ENCODE data around the gene PRKAG1. TPM values are rescaled to one million over a fixed set of nuclear protein-coding genes. Genes with fewer than 3 reads are reported as not detected.

PRKAG1 gene
- total RNA-seq, 1 experiment from 2014 or later, result 50.7 TPM

GRCh38 chr12:48954061-48954460, 64.5 kb downstream of the PRKAG1 start:
- Histone ChIP-seq H3K4me3 (ENCODE audit: low read depth, low read length, poor library complexity, severe bottlenecking) (no peak overlapping the region), H3K27ac (ENCODE audit: low read depth, low read length, poor library complexity, severe bottlenecking) (no peak overlapping the region), H3K4me1 (ENCODE audit: insufficient read depth, low read length, poor library complexity, severe bottlenecking) (peaks cover 16% of the 10 kb centered on the region), H3K27me3 (replicated peaks; ENCODE audit: insufficient read depth, low read depth, low read length, poor library complexity) (no peaks in the 10 kb centered on the region), H3K36me3 (ENCODE audit: insufficient read depth, low read length, poor library complexity, severe bottlenecking) (peaks cover 6% of the 10 kb centered on the region), H3K9me3 (ENCODE audit: low read depth, low read length, poor library complexity, severe bottlenecking) (no peaks in the 10 kb centered on the region)
- ChIA-PET CTCF (no interaction called here), POLR2A (ENCODE audit: low non-redundant PET) (no interaction called here)
- intact Hi-C loops (cut with micrococcal nuclease; ENCODE audit: unreplicated experiment), result no loop called here
- DNase-seq (ENCODE audit: low spot score), result no peak
- no TSS peak for BruUV-seq (replicated peaks)
- TF ChIP-seq EZH2 (IDR thresholded peaks at IDR 0.05; ENCODE audit: borderline replicate concordance, low read depth, low read length, poor library complexity, severe bottlenecking) (no peak), CTCF (conservative IDR thresholded peaks at IDR 0.05; ENCODE audit: low read depth, low read length) (no peak)

GRCh38 chr12:48952691-48953090, 65.9 kb downstream of the PRKAG1 start:
- CTCF ChIA-PET, result interaction anchor here (0.7 kb wide), 1 partner anchor 763 kb away, joined by 3 read pairs; no protein-coding TSS in a partner anchor
- POLR2A ChIA-PET (ENCODE audit: low non-redundant PET), result no interaction called here
- H3K36me3 ChIP-seq (ENCODE audit: insufficient read depth, low read length, poor library complexity, severe bottlenecking), result peaks cover 6% of the 10 kb centered on the region

More at GRCh38 chr12:48952691-48953090, 65.9 kb downstream of the PRKAG1 start:
- BruUV-seq (replicated peaks), result no TSS peak
- no peak for TF ChIP-seq EZH2 (IDR thresholded peaks at IDR 0.05; ENCODE audit: borderline replicate concordance, low read depth, low read length, poor library complexity, severe bottlenecking)
- no peak for TF ChIP-seq CTCF (conservative IDR thresholded peaks at IDR 0.05; ENCODE audit: low read depth, low read length)
- intact Hi-C loops (cut with micrococcal nuclease; ENCODE audit: unreplicated experiment), result no loop called here
- no peak overlapping the region for H3K4me3 ChIP-seq (ENCODE audit: low read depth, low read length, poor library complexity, severe bottlenecking)
- H3K4me1 ChIP-seq (ENCODE audit: insufficient read depth, low read length, poor library complexity, severe bottlenecking), result peaks cover 12% of the 10 kb centered on the region
- no peak overlapping the region for H3K27ac ChIP-seq (ENCODE audit: low read depth, low read length, poor library complexity, severe bottlenecking)
- H3K27me3 ChIP-seq (replicated peaks; ENCODE audit: insufficient read depth, low read depth, low read length, poor library complexity), result no peaks in the 10 kb centered on the region
- no peak for DNase-seq (ENCODE audit: low spot score)
- no peaks in the 10 kb centered on the region for H3K9me3 ChIP-seq (ENCODE audit: low read depth, low read length, poor library complexity, severe bottlenecking)

Other genes with a start within 250 kb of the PRKAG1 start
- 6.8 and 12.8 TPM in 2 replicates for gene ADCY6, start 229.7 kb downstream of the PRKAG1 start, total RNA-seq (2021)
- gene CACNB3, start 200.3 kb downstream of the PRKAG1 start, total RNA-seq (2021), result 23.8 and 32.4 TPM in 2 replicates
- 111 and 135 TPM in 2 replicates for gene DDX23, start 166.6 kb downstream of the PRKAG1 start, total RNA-seq (2021)
- 2.0 and 2.7 TPM in 2 replicates for gene RND1, start 152.9 kb downstream of the PRKAG1 start, total RNA-seq (2021)
- gene FKBP11, start 93.3 kb downstream of the PRKAG1 start, total RNA-seq (2021), result 31.8 and 32.5 TPM in 2 replicates
- gene ARF3, start 61.3 kb downstream of the PRKAG1 start, total RNA-seq (2021), result 183 and 196 TPM in 2 replicates
- 0.17 and 0.50 TPM in 2 replicates for gene WNT10B, start 47.0 kb downstream of the PRKAG1 start, total RNA-seq (2021)
- gene WNT1, start 40.5 kb downstream of the PRKAG1 start, total RNA-seq (2021), result not detected in 2 replicates
- gene DDN, start 19.4 kb downstream of the PRKAG1 start, total RNA-seq (2021), result 2.7 and 2.9 TPM in 2 replicates
- 121 and 138 TPM in 2 replicates for gene KMT2D, start 42.0 kb upstream of the PRKAG1 start, total RNA-seq (2021)
- 1.3 and 1.6 TPM in 2 replicates for gene RHEBL1, start 51.2 kb upstream of the PRKAG1 start, total RNA-seq (2021)
- 0.22 and 0.39 TPM in 2 replicates for gene DHH, start 76.0 kb upstream of the PRKAG1 start, total RNA-seq (2021)
- gene LMBR1L, start 92.1 kb upstream of the PRKAG1 start, total RNA-seq (2021), result 47.2 and 55.7 TPM in 2 replicates
- gene TUBA1B, start 112.6 kb upstream of the PRKAG1 start, total RNA-seq (2021), result 3,473 and 3,645 TPM in 2 replicates
- 421 and 504 TPM in 2 replicates for gene TUBA1A, start 170.3 kb upstream of the PRKAG1 start, total RNA-seq (2021)
- 510 and 622 TPM in 2 replicates for gene TUBA1C, start 246.3 kb upstream of the PRKAG1 start, total RNA-seq (2021)

Measured in A673 (cell line).